Measurements from ENCODE around the gene ALG8.
"Not testable (repeated sequence)": the region's sequence is repeated elsewhere in the genome, so short reads cannot be mapped to it uniquely, and the experiment has no call there.

ALG8 gene

DNA sequence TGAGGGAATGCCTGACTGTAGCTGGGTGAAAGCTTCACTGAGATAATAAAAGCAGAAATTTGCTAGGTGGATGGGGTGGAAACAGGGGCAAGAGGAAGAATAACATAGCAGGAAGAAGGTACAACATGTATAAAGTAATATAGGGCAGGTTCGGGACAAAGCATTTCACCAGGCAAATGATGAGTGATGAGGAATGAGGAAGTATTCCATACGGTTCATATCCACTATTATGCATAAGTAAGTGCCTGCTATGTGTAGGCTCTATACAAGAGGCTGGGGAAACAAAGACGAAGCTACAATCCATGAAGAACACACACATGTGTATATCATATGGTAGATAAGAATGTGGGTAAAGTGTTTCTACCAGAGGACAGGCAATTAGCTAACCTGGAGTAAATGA, 67.7 kb downstream of the ALG8 start:
- no peak for DNase-seq (ENCODE audit: low spot score)

- DNase-seq (ENCODE audit: low spot score), result no peak
Measured at GRCh38 chr11:78070621-78071020, 68.8 kb downstream of the ALG8 start.

DNA sequence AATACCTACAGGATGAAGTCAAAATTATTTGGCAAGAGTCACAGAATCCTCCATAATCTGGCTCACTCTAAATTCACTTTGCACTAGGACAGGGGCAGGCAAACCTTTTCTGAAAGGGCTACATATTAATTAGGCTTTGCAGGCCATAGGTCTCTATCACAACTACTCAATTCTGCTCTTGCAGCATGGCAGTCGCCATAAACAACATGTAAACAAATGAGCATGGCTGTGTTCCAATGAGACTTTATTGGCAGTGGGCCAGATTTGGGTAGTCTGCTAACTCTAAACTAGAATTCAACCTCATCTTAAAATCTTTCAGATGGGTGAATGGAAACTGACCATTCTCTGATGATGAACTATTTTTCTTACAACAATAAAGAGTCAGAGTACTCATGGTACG, 70.0 kb downstream of the ALG8 start:
- no peak for DNase-seq (ENCODE audit: low spot score)

GRCh38 chr11:78067704-78068103, 71.7 kb downstream of the ALG8 start:
- DNase-seq (ENCODE audit: low spot score), result no peak

GRCh38 chr11:78066471-78066870, 73.0 kb downstream of the ALG8 start:
- no peak for DNase-seq (ENCODE audit: low spot score)

- no peak for DNase-seq (ENCODE audit: low spot score)
Measured at GRCh38 chr11:78065203-78065602, 74.2 kb downstream of the ALG8 start.

DNA sequence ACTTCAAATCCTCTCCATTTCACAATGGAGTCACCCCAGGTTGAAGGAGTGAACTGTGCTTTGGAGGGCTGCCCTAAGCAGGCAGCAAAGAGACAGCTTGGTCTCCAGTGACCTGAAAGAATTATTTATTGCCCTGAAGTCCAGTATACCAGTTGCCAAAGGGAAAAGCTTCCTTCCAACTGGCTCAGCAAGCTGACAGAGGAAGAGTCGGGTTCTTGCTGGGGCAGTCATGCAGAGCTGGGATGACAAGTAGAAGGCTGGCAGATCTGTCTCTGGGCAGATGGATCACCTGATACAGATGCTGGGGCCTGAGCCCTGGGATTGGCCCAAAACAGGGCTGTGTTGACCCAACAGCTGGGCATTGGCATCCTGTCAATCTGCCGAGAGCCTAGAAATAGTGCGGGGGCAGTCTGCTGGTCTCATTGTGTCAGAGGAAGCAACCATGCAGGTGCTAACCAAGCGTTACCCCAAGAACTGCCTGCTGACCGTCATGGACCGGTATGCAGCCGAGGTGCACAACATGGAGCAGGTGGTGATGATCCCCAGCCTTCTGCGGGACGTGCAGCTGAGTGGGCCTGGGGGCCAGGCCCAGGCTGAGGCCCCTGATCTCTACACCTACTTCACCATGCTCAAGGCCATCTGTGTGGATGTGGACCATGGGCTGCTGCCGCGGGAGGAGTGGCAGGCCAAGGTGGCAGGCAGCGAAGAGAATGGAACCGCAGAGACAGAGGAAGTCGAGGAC, 75.8 kb downstream of the ALG8 start, which contains the start of gene THRSP:
THRSP (plus strand) TSS at position 422 of the 742 bp plus-strand sequence; CDS start at position 443, 21 bp downstream.
- no peak for DNase-seq (ENCODE audit: low spot score)

DNA sequence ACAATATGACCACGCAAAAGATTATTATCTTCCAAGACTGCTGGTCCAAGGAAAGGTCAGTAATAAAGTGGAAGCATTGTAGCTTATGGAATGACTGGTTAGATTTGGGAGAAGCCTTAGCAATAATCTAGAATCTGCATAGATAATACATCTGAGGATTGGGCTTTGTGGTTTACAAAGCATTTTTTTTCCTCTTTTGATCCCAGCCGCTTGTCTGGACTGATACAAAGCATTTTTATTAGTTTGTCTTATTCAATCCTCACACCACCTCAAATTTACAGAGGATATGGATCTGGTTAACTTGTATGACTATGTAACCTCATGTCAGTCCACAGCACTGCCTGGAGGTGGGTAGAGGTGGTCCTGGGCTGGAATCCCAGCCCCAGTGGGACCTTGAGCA, 76.8 kb downstream of the ALG8 start:
- no peak for DNase-seq (ENCODE audit: low spot score)

DNA sequence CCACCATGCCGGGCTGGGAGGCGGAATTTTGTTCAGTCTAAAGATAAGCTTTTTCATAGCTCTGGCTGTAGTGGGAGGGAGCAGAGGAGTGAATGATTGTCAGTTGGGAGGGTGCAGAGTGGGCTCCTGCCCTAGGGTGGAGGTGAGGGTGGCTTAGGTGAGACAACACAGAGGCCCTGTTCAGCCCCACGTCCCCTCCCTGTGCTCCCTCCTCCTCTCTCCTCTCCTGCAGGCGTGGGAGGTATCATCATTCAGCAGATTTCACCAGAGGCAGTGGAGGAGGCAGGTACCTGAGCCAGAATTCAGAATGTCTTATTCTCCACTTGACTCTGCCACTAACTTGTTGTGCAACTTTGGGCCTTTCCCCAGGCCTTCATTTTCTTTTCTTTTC, 77.5 kb downstream of the ALG8 start:
- no peak for DNase-seq (ENCODE audit: low spot score)

- DNase-seq (ENCODE audit: low spot score), result no peak
Measured at GRCh38 chr11:78061088-78061920, 78.1 kb downstream of the ALG8 start.

- DNase-seq (ENCODE audit: low spot score), result no peak
Measured at GRCh38 chr11:78060533-78060932, 78.9 kb downstream of the ALG8 start.

DNA sequence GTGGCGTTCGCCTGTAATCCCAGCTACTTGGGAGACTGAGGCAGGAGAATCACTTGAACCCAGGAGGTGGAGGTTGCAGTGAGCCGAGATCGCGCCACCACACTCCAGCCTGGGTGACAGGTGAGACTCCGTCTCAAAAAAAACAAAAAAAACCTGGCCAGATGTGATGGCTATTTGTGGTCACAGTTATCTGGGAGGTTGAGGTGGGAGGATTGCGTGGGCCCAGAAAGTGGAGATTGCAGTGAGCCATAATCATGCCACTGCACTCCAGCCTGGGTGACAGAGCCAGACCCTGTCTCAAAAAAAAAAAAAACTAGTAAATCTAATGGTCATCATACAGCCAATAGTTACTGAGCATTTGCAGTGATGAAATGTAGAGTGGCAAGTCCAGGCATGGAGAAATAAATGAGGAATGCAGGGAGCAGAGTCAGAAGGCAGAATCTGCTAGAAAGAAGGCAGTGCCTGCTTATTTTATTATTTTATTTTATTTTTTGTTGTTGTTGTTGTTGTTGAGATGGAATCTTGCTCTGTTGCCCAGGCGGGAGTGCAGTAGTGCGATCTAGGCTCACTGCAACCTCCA, 79.6 kb downstream of the ALG8 start:
- DNase-seq (ENCODE audit: low spot score), result not testable (repeated sequence)

GRCh38 chr11:78057462-78058055, 81.9 kb downstream of the ALG8 start:
- DNase-seq (ENCODE audit: low spot score), result no peak

GRCh38 chr11:78056093-78056492, 83.3 kb downstream of the ALG8 start:
- no peak for DNase-seq (ENCODE audit: low spot score)

DNA sequence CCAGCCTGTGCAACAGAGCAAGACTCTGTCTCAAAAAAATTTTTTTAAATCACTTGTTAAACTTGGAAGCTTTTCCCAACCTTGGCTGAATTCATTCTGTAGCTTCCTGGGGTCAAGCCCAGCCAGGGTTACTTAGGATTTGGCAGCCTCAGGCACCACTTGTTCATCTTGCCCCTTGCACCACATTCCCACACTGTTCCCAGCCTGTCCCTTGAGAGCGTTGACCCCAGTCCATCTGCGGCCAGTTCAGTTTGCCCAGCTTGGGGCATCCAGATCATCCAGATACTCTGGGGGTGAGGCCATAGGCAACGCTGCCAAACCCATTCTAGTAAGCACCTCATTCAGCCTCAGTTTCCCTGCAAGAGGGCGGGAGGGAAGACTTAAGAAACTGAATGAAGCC, 84.5 kb downstream of the ALG8 start:
- no peak for DNase-seq (ENCODE audit: low spot score)

GRCh38 chr11:78050964-78051831, 88.2 kb downstream of the ALG8 start:
- DNase-seq (ENCODE audit: low spot score), result no peak

Data from CD4-positive, alpha-beta T cell treated with Interleukin-2 at 100 ng/mL for 4 hours (primary cell).